CD14-positive monocyte (primary cell): Measurements from ENCODE around the gene CBFB. TPM values are rescaled to one million over a fixed set of nuclear protein-coding genes. Genes with fewer than 3 reads are reported as not detected.

Experiments
- DNase-seq, 3 donors: peaks; one replicate each; pipeline ENCODE4 v3.0.0-alpha.2; 2011 to 2022
- H2AFZ ChIP-seq: 2 replicates; pipeline ENCODE4 v1.6.0; 2012; ENCODE audit warnings: mild to moderate bottlenecking, low read depth, low read length, inconsistent platforms; ENCODE audit not compliant: insufficient read depth, poor library complexity, severe bottlenecking
- H3K27ac ChIP-seq, 2 donors: 1 replicate in 1 of 2; 2 replicates in 1 of 2; pipeline ENCODE4 v1.5.1; 2012 to 2013; ENCODE audit warnings: low read length in 2 of 2, control low read depth in 1 of 2, inconsistent platforms in 1 of 2, low read depth in 1 of 2, mild to moderate bottlenecking in 1 of 2
- H3K27me3 ChIP-seq, 2 donors: one replicate each; pipeline versions ENCODE4 v1.6.0 to v1.6.1; 2011 to 2013; ENCODE audit warnings: low read length in 2 of 2; ENCODE audit not compliant: control insufficient read depth in 2 of 2, insufficient read depth in 2 of 2
- H3K36me3 ChIP-seq, 2 donors: replicated peaks in 1 of 2; 1 replicate in 1 of 2; 2 replicates in 1 of 2; pipeline versions ENCODE4 v1.5.1 to v1.6.1; 2012 to 2013; ENCODE audit warnings: low read length in 2 of 2, control low read depth in 1 of 2, inconsistent platforms in 1 of 2, mild to moderate bottlenecking in 1 of 2; ENCODE audit not compliant: insufficient read depth in 2 of 2, control insufficient read depth in 1 of 2
- H3K4me1 ChIP-seq, 2 donors: 1 replicate in 1 of 2; 2 replicates in 1 of 2; pipeline versions ENCODE4 v1.5.1 to v1.6.1; 2012 to 2013; ENCODE audit warnings: low read length in 2 of 2, control low read depth in 1 of 2, inconsistent platforms in 1 of 2, mild to moderate bottlenecking in 1 of 2, moderate library complexity in 1 of 2; ENCODE audit not compliant: insufficient read depth in 2 of 2, control insufficient read depth in 1 of 2
- H3K4me2 ChIP-seq: replicated peaks from 2 replicates; pipeline ENCODE3; 2012; ENCODE audit warnings: low read length, moderate library complexity, mild to moderate bottlenecking; ENCODE audit not compliant: poor library complexity, severe bottlenecking; ENCODE audit errors: extremely low read depth
- H3K4me3 ChIP-seq, 3 experiments: fragments of 200-600 bp in 1 of 3; sonication (generic) in 1 of 3; replicated peaks in 1 of 3; 1 replicate in 2 of 3; 2 replicates in 1 of 3; pipeline ENCODE4 v1.5.1; 2011 to 2013; ENCODE audit warnings: low read length in 3 of 3, mild to moderate bottlenecking in 3 of 3, control low read depth in 2 of 3, low read depth in 2 of 3, inconsistent platforms in 1 of 3, moderate library complexity in 1 of 3
- H3K79me2 ChIP-seq: 2 replicates; pipeline ENCODE4 v1.6.0; 2012; ENCODE audit warnings: mild to moderate bottlenecking, control low read depth, inconsistent platforms, low read length, moderate library complexity; ENCODE audit not compliant: insufficient read depth
- H3K9ac ChIP-seq: 2 replicates; pipeline ENCODE4 v1.6.0; 2017; ENCODE audit warnings: low read length, mild to moderate bottlenecking; ENCODE audit not compliant: insufficient read depth, poor library complexity, severe bottlenecking
- H3K9me3 ChIP-seq, 2 donors: replicated peaks in 1 of 2; 1 replicate in 1 of 2; 2 replicates in 1 of 2; pipeline versions ENCODE4 v1.5.1 to v1.6.1; 2012 to 2013; ENCODE audit warnings: low read length in 2 of 2, control low read depth in 1 of 2; ENCODE audit not compliant: control insufficient read depth in 1 of 2, insufficient read depth in 1 of 2
- H4K20me1 ChIP-seq: 2 replicates; pipeline ENCODE4 v1.6.0; 2012; ENCODE audit warnings: mild to moderate bottlenecking, low read length, control low read depth, moderate library complexity; ENCODE audit not compliant: insufficient read depth
- H3K27ac Mint-ChIP-seq, 7 donors: one replicate each; pipeline ENCODE4 v1.8.0; 2020; ENCODE audit warnings: mild to moderate bottlenecking in 7 of 7, mixed read lengths in 7 of 7, moderate library complexity in 6 of 7, inconsistent platforms in 2 of 7
- H3K27me3 Mint-ChIP-seq, 3 donors: one replicate each; pipeline ENCODE4 v1.8.0; 2021 to 2022; ENCODE audit warnings: low read depth in 3 of 3, mild to moderate bottlenecking in 3 of 3, mixed read lengths in 3 of 3, moderate library complexity in 3 of 3, inconsistent platforms in 1 of 3
- H3K36me3 Mint-ChIP-seq, 2 donors: one replicate each; pipeline ENCODE4 v1.8.0; 2020; ENCODE audit warnings: mixed read lengths in 2 of 2, inconsistent platforms in 1 of 2, mild to moderate bottlenecking in 1 of 2
- H3K4me1 Mint-ChIP-seq: one replicate; pipeline ENCODE4 v1.8.0; 2020; ENCODE audit warnings: mild to moderate bottlenecking, mixed read lengths
- H3K4me3 Mint-ChIP-seq, 2 donors: one replicate each; pipeline ENCODE4 v1.8.0; 2020; ENCODE audit warnings: mild to moderate bottlenecking in 2 of 2, mixed read lengths in 2 of 2, moderate library complexity in 1 of 2
- H3K9me3 Mint-ChIP-seq, 7 donors: one replicate each; pipeline ENCODE4 v1.8.0; 2020 to 2022; ENCODE audit warnings: mixed read lengths in 7 of 7, mild to moderate bottlenecking in 6 of 7, moderate library complexity in 6 of 7, inconsistent platforms in 2 of 7
- WGBS: methylation state at CpG from one replicate; pipeline ENCODE4 v1.1.5; 2013; ENCODE audit warnings: missing lambda C conversion rate; ENCODE audit not compliant: insufficient coverage; 5-methylcytosine and 5-hydroxymethylcytosine counted together
- intact Hi-C, 2 donors: fragments of 100-400 bp; cut with micrococcal nuclease; formaldehyde crosslinking; loops; one replicate each; pipeline versions ENCODE4 v1.15.0 to v1.15.1; 2023
- polyA plus RNA-seq, 3 donors: library from polyadenylated mRNA; depleted of rRNA in 1 of 3; unstranded in 2 of 3; stranded (reverse) in 1 of 3; fragments of 300-500 nt in 2 of 3; fragments of >200 nt in 1 of 3; fragmentation: Illumina TruSeq in 2 of 3; gene quantifications; 1 replicate in 2 of 3; 2 replicates in 1 of 3; pipeline ENCODE4 v1.2.3, GENCODE V29; 2012 to 2021
- TF ChIP-seq, protein P1 (sequence below): fragments of 200-600 bp; IDR thresholded peaks from one replicate; pipeline ENCODE4 v1.8.0; 2022; ENCODE audit warnings: antibody characterized with exemption, mild to moderate bottlenecking

CBFB gene
- polyA plus RNA-seq, 3 donors = 28.3 to 45.4 (median 29.5) TPM

DNA sequence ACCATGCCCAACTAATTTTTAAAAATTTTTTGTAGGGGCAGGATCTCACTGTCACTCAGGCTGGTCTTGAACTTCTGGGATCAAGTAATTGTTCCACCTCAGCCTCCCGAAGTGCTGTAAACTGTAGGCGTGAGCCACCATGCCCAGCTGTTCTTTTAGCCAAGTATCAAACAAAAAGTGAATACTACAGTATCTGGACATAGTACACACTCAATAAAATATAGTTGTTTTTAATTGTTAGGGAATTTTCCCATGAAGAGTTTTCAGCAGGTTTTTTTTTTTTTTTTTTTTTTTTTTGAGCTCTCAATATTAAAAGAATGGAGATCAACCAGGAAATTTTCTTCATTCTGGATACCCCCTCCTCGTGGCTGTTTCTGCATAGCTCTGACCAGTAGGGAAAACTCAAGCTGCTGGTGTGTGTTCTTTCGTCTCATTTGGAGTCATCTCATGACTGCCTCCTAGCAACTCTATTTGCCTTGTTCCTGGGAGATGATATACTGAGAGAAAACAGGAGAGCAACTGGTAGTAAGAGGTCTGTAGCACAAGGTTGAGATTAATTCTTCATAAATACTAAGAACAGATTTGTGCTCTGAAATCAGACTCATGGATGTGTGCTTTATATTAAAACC lies 64.3 kb downstream of the CBFB start:
- Histone ChIP-seq H3K4me2 (no peak overlapping the region), H3K9ac (no peak overlapping the region), H3K36me3 (peaks cover 10 to 59% of the 10 kb centered on the region in 2 donors), H3K9me3 (no peaks in the 10 kb centered on the region), H2AFZ (no peak overlapping the region), H4K20me1 (peaks cover 14% of the 10 kb centered on the region), H3K4me1 (no peaks in the 10 kb centered on the region), H3K27ac (no peak overlapping the region), H3K4me3 (no peak overlapping the region), H3K27me3 (no peaks in the 10 kb centered on the region), H3K79me2 (peaks cover 23% of the 10 kb centered on the region)
- peaks cover 23 to 46% of the 10 kb centered on the region in 2 donors for H3K36me3 Mint-ChIP-seq
- H3K27me3 Mint-ChIP-seq = no peaks in the 10 kb centered on the region
- H3K4me1 Mint-ChIP-seq = peaks cover 4% of the 10 kb centered on the region
- no peaks in the 10 kb centered on the region for H3K9me3 Mint-ChIP-seq
- intact Hi-C loops = no loop called here
- H3K4me3 Mint-ChIP-seq = no peak overlapping the region
- DNase-seq = no peak
- TF ChIP-seq, protein P1, sequence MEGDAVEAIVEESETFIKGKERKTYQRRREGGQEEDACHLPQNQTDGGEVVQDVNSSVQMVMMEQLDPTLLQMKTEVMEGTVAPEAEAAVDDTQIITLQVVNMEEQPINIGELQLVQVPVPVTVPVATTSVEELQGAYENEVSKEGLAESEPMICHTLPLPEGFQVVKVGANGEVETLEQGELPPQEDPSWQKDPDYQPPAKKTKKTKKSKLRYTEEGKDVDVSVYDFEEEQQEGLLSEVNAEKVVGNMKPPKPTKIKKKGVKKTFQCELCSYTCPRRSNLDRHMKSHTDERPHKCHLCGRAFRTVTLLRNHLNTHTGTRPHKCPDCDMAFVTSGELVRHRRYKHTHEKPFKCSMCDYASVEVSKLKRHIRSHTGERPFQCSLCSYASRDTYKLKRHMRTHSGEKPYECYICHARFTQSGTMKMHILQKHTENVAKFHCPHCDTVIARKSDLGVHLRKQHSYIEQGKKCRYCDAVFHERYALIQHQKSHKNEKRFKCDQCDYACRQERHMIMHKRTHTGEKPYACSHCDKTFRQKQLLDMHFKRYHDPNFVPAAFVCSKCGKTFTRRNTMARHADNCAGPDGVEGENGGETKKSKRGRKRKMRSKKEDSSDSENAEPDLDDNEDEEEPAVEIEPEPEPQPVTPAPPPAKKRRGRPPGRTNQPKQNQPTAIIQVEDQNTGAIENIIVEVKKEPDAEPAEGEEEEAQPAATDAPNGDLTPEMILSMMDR = no peak
- whole genome bisulfite sequencing = 100% methylated on average over 1 of the region's 4 CpGs
- H3K27ac Mint-ChIP-seq = no peak overlapping the region

DNA sequence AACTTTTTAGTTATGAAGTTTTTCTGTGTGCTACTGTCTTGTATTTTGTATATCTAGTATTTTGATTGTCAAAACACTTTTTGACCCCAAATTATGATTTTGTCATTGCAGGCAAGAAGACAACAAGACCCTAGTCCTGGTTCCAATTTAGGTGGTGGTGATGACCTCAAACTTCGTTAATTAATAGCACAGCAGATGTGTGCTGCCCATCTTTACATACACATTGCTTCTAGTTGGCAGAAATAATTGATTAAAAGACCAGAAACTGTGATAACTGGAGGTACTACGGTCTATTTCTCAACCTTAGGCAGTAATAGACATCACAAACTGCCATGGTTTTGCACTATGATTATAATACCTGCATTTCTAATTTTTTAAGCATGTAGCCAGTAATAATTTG lies 69.7 kb downstream of the CBFB start:
- H3K4me1 ChIP-seq = no peaks in the 10 kb centered on the region
- H3K27me3 ChIP-seq = no peaks in the 10 kb centered on the region
- DNase-seq = no peak
- H3K27ac ChIP-seq = no peak overlapping the region
- peaks cover under 1% of the 10 kb centered on the region for H3K4me1 Mint-ChIP-seq
- no peak overlapping the region for H3K4me3 Mint-ChIP-seq
- H3K4me2 ChIP-seq = no peak overlapping the region
- H3K4me3 ChIP-seq = no peak overlapping the region
- peaks cover 0 to 3% (median 0%) of the 10 kb centered on the region in 7 donors for H3K9me3 Mint-ChIP-seq
- H3K79me2 ChIP-seq = peaks cover 8% of the 10 kb centered on the region
- no peak overlapping the region for H2AFZ ChIP-seq
- no peak overlapping the region for H3K27ac Mint-ChIP-seq
- TF ChIP-seq, protein P1 = no peak
- no peaks in the 10 kb centered on the region for H4K20me1 ChIP-seq
- intact Hi-C loops = no loop called here
- no peaks in the 10 kb centered on the region for H3K27me3 Mint-ChIP-seq
- peaks cover 23 to 65% of the 10 kb centered on the region in 2 donors for H3K36me3 ChIP-seq
- no peaks in the 10 kb centered on the region for H3K9me3 ChIP-seq
- WGBS = no CpG with 5 or more reads among the region's 2 CpGs
- no peak overlapping the region for H3K9ac ChIP-seq
- H3K36me3 Mint-ChIP-seq = peaks cover 24 to 48% of the 10 kb centered on the region in 2 donors
